Panc1 (cell line): ENCODE data around the gene ST8SIA6.

Source experiments
- CTCF ChIP-seq: fragments of 450-650 bp; IDR thresholded peaks from 2 replicates; pipeline ENCODE4 v1.5.1; 2017; ENCODE audit warnings: mild to moderate bottlenecking
- POLR2AphosphoS5 ChIP-seq: IDR thresholded peaks from 2 replicates; pipeline ENCODE4 v1.6.1; 2012; ENCODE audit warnings: mild to moderate bottlenecking, low read depth, low read length, moderate library complexity
- TCF7L2 ChIP-seq: IDR thresholded peaks from 2 replicates; pipeline ENCODE4 v1.6.1; 2011; ENCODE audit warnings: mild to moderate bottlenecking, low read depth, low read length, inconsistent platforms

- TF ChIP-seq CTCF (no peak), POLR2AphosphoS5 (no peak), TCF7L2 (no peak)
Measured at GRCh38 chr10:17427201-17427600, 27.2 kb downstream of the ST8SIA6 start.
